HuH-7.5 (cell line): ENCODE data around the gene LAIR1.
"Not testable (repeated sequence)": the region's sequence is repeated elsewhere in the genome, so short reads cannot be mapped to it uniquely, and the experiment has no call there.

Experiments
- DNase-seq: peaks from one replicate; pipeline ENCODE4 v3.0.0; 2011; ENCODE audit warnings: low spot score

Gene LAIR1, protein sequence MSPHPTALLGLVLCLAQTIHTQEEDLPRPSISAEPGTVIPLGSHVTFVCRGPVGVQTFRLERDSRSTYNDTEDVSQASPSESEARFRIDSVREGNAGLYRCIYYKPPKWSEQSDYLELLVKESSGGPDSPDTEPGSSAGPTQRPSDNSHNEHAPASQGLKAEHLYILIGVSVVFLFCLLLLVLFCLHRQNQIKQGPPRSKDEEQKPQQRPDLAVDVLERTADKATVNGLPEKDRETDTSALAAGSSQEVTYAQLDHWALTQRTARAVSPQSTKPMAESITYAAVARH

DNA sequence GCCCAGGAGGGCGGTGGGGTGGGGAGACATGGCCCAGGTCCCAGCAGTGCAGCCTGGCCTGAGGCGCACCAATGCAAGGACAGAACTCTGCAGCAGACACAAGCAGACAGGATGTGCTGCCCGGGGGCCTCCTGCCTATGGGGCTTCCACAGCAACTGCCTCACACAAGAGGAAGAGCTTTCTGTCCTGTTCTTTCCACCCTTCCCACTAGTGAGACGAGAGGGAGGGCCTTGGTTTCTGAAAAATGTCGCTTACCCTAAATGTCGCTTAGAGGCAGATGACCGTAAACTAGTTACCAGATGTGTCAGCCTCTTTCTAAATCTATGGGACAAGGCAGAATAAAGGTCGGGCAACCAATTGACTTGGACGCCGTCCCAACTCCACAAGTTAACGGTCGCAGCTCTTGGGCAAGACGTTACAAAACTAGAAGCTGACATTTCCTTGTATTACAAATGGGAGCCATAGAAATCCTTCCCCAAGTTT is at the start of gene LAIR1:
TSS of gene LAIR1 (minus strand) at position 157 of the 483 bp plus-strand sequence. CDS start at position 30, 127 bp downstream.
- DNase-seq = no peak

DNA sequence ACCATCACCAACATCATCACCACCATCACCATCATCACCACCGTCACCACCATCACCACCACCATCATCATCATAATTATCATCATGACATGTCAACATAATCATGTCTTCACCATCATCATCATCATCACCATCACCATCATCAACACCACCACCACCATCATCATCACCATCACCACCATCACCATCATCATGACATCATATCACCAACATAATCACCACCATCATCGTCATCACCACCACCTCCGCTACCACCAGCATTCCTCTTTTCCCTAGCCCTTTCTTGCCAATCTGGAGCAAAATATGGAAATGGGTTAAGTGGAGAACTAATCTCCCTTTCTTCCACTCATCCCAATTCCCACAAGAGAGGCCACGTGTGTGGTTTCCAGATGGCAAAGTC is 49.4 kb upstream of the LAIR1 start:
- no peak for DNase-seq

DNA sequence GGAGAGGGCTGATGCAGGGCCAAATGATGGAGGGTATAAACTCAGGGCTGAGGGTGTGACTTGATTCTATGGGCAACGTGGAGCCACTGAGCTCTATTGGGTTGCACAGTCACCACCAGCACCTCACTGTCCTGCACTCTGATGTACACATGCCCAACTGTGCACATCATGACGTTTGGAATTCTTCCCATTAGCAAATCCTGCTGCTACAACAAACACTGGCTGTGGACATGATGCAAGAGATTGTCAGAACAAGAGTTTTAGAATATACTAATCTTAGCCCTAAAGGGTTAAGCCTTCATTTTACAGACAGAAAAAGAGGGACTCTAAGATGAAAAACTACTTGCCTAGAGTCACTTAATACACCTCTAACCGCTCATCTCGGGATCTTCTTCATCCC is 48.1 kb upstream of the LAIR1 start:
- no peak for DNase-seq

DNA sequence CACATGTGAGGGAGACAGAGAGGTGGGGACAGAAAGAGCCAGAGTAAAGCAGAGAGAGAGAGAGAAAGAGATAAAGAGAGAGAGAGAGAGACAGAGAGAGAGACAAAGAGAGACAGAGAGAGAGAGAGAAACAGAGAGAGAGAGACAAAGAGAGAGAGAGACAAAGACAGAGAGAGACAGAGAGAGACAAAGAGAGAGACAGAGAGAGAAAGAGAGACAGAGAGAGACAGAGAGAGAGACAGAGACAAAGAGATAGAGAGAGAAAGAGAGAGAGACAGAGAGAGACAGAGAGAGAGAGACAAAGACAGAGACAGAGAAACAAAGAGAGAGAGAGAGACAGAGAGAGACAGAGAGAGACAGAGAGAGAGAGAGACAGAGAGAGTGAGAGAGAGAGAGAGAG is 46.3 kb upstream of the LAIR1 start:
- no peak for DNase-seq

DNA sequence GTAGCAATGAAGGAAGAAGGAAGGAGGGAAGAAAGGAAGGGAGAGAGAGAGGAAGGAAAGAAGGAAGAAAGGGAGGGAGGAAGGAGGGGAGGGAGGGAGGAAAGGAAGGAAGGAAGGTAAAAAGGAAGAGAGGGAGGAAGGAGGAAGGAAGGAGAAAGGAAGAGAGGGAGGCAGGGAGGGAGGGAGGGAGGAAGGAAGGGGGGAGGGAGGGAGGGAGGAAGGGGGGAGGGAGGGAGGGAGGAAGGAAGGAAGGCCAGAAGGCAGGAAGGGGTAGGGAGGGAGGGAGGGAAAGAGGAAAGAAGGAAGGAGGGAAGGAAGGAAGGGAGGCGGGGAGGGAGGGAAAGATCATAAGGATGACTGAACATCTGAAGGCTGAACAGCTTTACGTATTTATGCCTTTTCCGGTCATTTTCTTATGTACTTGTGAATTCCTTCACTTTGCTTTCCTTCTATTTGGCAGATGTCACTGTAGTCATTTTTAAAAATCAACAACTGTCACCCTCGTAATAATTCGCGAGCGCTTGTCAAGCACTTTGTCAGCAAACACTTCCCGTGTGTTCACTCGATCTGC is 43.8 kb upstream of the LAIR1 start:
- no peak for DNase-seq

DNA sequence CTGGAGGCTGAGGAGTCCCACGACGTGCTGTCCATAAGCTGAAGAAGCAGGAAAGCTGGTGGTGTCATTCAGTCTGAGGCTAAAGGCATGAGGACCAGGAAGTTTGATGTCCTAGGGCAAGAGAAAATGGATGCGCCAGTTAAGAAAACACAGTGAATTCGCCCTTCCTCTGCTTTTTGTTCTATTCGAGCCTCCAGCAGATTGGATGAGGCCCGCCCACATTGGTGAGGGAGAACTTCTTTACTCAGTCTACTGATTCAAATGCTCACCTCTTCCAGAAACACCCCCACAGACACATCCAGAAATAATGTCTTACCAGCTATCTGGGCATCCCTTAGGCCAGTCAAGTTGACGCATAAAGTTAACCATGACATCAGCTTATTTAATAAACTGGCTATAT is 43.0 kb upstream of the LAIR1 start:
- no peak for DNase-seq

DNA sequence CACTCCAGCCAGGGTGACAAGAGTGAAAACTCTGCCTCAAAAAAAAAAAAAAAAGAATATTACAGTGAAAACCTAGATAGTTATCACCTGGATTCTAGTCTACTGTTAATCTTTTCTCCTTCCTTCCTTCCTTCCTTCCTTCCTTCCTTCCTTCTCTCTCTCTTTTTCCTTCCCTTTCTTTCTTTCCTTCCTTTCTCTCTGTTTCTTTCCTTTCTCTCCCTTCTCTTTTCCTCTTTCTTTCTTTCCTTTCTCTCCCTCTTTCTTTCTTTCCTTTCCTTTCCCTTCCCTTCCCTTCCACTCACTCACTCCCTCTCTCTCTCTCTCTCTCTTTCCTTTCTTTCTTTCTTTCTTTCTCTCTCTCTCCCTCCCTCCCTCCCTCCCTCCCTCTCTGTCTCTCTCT is 40.9 kb upstream of the LAIR1 start:
- DNase-seq = no peak

DNA sequence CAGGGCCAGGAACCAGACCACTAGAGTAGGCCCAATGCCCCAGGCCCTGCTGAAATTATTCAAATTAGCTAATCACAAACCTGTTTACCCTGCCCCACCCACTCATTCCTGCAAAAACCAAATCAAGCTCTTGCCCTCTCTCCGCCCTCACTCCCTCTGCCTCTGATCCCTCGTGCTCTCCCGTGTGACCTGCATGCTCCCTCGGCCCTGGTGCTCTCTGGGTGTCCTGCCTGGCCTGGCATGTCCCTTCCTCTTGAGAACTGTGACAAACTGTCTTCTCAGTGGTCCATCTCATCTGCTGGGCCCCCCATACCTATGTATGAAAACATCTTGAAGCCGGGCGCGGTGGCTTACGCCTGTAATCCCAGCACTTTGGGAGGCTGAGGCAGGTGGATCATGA is 38.3 kb upstream of the LAIR1 start:
- no peak for DNase-seq

DNA sequence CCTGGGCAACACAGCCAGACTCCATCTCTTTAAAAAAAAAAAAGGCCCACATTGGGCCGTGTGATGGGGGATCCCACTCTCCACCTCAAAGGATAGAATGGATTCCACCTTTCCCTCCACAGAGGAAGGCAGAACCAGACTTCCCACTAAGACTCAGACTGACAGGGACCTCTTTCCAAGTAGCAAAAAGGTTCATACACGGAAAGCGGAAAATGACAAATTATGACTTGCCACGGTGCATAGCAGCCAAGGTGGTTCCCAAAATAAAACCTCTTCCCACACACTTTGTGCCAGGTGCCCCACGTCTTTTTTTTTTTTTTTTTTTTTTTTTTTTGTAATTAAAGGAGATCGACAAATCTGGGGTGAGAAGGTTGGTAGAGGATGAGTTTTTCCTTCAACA is 36.2 kb upstream of the LAIR1 start:
- DNase-seq = no peak

DNA sequence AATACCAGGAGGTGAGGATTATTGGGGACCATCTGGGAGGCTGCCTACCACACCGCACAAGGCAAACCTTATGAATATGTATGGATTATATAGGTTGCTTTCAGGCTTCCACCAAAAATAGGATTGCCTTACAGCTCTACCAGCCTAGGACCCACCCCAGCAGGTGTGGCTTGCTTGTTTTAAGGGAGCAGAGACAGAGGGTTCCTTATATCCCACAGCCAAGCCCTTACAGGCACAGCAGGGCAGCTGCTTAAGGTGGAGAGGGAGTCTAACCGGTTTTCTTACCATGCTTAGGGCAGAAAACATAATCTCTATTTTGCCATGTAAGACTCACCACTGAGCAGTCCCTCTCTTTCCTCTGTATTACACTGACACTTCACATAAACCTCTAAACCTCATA is 34.5 kb upstream of the LAIR1 start:
- DNase-seq = no peak

DNA sequence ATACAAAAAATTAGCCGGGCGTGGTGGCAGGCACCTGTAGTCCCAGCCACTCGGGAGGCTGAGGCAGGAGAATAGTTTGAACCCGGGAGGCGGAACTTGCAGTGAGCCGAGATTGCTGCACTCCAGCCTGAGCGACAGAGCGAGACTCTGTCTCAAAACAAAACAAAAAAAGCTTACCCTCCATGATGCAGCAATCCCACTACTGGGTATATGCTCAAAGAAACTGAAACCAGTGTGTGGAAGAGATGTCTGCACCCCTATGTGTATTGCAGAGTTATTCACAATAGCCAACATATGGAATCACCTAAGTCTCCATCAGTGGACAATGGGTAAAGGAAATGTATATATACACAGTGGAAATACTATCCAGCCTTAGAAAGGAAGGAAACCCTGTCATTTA is 31.0 kb upstream of the LAIR1 start:
- no peak for DNase-seq

DNA sequence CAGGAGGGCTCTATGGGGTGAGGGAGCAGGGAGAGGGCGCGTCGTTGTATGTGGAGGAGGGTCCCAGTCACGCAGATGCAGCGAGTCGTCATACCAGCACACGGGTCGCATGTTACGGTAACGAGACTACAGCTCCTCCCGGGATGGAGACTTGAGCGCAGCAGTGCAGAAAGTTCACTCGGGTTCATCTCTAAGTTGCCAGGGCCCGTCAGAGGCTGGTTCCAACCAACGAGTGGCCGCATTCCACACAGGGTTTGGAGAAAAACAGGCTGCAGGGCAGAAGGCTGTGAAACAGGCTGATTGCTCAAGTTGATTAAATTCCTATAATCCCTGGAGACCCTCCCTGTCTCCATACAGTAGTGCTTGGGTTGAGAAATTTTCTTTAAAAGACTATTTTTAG is 28.6 kb upstream of the LAIR1 start:
- DNase-seq = no peak

DNA sequence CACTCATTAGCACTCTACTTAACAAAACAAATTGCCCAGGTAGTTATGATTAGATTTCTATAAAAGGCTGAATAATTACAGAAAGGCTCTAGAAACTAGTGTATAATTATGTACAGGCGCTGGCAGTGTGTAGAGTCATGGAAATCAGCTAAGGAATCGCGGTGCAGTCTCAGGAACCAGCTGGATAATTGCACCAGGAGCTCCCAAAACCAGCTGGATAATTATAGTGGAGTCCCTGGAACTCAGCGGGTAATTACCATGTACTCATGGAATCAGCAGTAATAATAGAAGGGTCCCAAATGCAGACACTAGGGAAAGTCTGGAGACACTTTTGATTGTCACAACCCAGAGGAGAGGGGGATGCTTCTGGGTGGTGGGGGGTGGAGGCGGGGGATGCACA is 27.4 kb upstream of the LAIR1 start:
- no peak for DNase-seq

DNA sequence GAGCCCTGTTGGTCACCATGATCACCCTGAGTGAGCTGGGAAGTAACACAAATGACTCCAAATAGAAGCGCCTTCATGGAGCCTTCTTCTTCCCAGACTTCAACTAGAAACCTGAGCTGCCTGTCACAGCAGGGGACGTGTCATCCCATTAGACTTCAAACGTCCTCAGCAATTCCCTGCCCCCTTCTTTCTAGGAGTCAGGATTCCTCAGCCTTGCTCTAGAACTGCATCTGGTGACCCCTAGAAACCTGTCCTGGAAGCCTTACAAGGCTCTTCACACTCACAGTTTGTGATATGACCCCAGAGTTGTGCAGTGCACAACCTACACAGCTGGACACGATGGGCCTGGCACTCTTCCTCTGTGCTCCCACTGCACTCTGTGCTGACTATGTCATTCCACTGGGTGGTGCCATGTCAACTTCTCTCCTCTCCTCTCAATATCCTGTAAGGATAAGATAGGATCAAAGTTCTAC is 26.9 kb upstream of the LAIR1 start:
- DNase-seq = no peak

DNA sequence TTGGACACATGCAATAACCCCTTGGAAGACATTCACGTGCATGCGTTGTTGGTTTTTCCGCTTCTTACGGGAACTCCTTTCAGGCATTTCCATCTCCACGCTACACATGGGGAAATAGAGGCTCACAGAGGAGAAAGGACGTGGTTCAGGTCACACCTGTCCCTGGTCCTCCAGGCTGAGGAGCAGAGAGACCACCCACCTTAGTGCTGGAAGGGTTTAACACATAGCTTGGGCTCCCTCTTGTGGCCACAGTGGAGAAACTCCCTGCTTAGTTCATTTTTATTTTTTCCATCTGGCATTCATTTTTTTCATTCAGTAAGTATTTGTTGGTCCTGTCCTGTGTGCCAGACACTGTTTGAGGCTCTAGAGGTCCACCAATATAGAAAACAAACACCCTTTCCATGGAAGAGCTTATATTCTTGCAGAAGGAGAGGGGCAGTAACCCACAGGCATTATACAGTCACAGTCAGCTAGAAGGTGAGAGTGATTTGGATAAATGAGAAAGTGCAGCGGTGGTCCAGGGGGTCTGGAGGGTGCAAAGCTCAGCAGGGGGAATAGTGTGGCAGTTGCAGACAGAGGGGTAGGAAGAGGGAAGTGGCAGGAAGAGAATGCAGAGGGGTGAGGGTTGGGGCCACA is 26.3 kb upstream of the LAIR1 start:
- DNase-seq = no peak

DNA sequence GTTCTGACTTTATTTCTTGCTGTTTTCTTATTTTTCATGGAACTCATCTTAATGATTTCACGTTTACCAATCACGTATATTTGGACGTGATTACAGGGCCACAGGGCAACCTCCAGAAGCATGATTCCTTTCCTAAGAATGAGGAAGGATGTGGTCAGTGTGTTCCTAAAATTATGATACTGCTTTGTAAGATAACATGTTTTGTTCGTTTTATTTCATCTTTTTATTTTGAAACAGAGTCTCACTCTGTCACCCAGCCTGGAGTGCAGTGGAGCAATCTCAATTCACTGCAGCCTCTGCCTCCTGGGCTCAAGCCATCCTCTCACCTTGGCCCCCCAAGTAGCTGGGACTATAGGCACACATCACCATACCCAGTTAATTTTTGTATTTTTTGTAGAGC is 24.8 kb upstream of the LAIR1 start:
- no peak for DNase-seq

DNA sequence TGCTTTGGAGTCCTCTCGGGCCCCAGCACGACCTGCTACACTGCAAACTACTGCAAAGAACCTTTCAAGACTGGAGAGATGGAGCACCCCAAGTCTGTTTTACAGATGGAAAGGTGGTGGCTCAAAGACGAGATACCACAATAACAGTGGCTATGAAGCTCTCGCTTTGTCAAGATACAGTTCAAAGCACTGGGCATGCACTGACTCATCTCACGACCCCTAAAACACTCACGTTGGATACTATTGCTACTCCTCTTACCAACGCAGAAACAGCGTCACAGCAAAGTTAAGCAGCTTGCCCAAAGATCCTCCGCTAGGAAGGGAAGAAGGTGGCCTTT is 24.0 kb upstream of the LAIR1 start:
- no peak for DNase-seq

DNA sequence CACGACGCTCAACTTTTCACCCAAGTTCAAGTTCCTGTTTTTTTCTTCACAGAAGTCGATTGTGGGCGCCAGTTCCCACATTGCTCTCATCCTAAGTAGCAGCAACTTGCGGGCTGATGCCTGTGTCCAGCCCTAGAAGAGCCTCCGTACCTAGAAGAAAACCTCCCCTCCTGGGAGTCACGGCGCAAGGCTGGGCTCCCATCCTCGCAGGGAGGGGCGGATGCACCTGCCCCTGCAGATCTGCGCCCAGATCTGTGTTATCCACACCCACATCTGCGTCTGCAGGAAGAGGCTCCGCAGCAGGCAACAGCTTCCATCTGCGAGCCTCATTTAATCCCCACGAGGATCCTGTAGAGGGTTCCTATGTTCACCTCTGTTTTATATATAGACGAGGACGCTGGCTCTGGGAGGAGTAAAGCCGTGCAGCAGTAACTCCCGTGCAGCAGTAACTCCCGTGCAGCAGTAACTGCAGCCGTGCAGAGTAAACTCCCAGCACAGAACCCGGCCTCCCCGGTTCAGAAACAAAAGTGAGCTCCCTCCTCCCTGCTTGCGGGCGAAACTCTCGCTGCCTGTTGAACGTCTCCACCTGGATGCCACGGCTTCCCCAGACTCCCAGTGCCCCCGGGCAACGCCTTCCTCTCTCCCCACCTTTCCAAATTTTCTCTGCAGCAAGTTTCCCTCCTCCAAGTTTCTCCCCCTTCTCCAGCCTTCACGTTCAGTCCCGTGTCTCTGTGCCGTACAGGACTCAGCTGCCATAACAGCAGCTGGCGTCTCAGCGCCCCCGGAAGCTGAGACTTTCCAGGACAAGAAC is 23.5 kb upstream of the LAIR1 start:
- no peak for DNase-seq

DNA sequence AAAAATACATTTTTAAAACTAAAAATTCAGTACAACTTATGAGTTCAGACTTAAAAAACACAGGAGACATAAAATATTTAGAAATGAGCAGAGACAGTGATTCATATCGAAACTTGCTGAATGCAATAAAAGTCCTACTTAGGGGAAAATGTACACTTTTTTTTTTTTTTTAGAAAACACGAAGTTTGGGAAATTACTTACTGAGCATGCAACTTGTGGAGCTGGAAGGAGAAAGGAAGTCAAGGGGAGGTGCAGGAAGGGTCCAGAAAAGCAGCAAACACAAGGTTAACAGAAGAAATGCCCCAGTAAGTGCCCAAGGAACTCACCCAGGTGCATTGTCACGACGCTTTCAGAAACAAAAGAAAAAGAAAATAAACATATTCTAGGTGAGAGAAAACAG is 18.6 kb upstream of the LAIR1 start:
- DNase-seq = no peak

DNA sequence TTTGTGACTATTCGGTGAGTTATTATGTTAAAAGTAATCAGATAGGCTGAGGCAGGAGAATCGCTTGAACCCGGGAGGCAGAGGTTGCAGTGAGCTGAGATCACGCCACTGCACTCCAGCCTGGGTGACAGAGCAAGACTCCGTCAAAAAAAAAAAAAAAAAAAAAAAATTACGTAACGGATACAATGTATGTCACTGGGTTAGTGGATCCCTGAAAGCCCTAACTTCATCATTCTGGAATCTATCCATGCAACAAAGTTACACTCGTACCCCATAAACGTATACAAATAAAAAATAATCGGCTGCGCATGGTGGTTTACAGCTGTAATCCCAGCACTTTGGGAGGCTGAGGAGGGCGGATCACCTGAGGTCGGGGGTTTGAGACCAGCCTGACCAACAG is 17.3 kb upstream of the LAIR1 start:
- DNase-seq = not testable (repeated sequence)

DNA sequence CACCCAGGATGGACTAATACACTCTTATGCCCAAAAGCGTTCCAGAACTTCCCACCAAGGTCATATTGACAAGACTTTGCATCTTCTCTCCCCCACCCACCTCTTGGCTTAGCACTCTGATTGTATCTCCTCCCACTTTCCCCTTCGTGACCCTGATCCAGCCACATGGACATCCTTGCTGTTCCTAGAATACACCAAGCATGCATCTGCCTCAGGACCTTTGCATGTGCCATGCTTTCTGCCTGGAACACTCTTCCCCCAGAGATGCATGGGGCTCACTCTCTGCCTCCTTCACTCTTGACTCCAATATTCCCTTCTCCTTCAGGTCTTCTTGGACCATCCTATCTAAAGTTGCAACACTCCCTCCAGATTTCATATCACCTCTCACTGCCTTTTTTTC is 16.2 kb upstream of the LAIR1 start:
- no peak for DNase-seq

DNA sequence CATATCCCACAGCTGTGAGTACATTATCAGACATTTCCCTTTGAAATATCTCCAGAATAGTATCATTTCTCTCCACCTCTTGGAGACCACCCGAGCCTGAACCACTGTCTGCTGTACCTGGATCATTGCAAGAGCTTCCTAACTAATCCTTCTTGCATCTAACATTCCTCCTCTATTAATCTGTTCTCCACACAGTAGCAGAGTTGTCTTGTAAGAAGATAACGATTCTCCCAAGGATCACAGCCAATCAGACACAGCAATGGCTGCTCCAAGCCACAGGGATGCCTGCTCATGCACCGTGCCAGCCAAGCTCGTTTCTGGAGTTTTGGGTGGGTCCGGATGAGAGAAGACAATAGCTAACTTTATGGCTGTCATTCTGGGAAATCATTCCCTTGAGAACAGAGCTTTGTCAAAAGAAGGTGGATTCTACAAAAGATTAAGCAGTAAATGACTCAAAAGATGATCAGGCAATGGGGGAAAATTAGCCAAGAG is 14.5 kb upstream of the LAIR1 start:
- DNase-seq = no peak
